K562 (cell line): ENCODE data around the gene MZB1. TPM values are rescaled to one million over a fixed set of nuclear protein-coding genes. Genes with fewer than 3 reads are reported as not detected.

Source experiments
- ARID2 ChIP-seq: fragments of 450-650 bp; IDR thresholded peaks from 2 replicates; pipeline ENCODE4 v1.6.1; 2017; ENCODE audit warnings: antibody characterized with exemption, mild to moderate bottlenecking
- ATF2 ChIP-seq: sonication (generic); formaldehyde crosslinking; IDR thresholded peaks from 2 replicates; pipeline ENCODE4 v1.8.1; 2022; ENCODE audit warnings: missing genetic modification reagents
- BMI1 ChIP-seq: fragments of 150-350 bp; IDR thresholded peaks from 2 replicates; pipeline ENCODE4 v1.6.1; 2014; ENCODE audit warnings: low read length
- BRD9 ChIP-seq: fragments of 450-650 bp; IDR thresholded peaks from 2 replicates; pipeline ENCODE4 v1.6.1; 2018; ENCODE audit warnings: low read depth; ENCODE audit not compliant: partially characterized antibody
- CBFA2T3 ChIP-seq: fragments of 450-650 bp; IDR thresholded peaks from 2 replicates; pipeline ENCODE4 v1.6.1; 2017
- CBX1 ChIP-seq: sonication (generic); IDR thresholded peaks from 2 replicates; pipeline ENCODE4 v1.6.1; 2016; ENCODE audit warnings: antibody characterized with exemption, low read depth, mild to moderate bottlenecking
- CC2D1A ChIP-seq: fragments of 450-650 bp; IDR thresholded peaks from 2 replicates; pipeline ENCODE4 v1.6.1; 2017; ENCODE audit warnings: mild to moderate bottlenecking
- CSDE1 ChIP-seq, 2 experiments: fragments of 450-650 bp; IDR thresholded peaks; 2 replicates each; pipeline ENCODE4 v1.6.1; 2016; ENCODE audit warnings: mild to moderate bottlenecking in 1 of 2
- CXXC5 ChIP-seq: fragments of 250-450 bp; sonication (Bioruptor Pico); IDR thresholded peaks from 2 replicates; pipeline ENCODE4 v1.8.0; 2022; ENCODE audit warnings: inconsistent platforms, mild to moderate bottlenecking, moderate library complexity
- DDX20 ChIP-seq: fragments of 450-650 bp; IDR thresholded peaks from 2 replicates; pipeline ENCODE4 v1.6.1; 2016; ENCODE audit warnings: missing genetic modification characterization, low read depth, mild to moderate bottlenecking, missing compliant biosample characterization, moderate library complexity
- DPF2 ChIP-seq: fragments of 450-650 bp; IDR thresholded peaks from 2 replicates; pipeline ENCODE4 v1.6.1; 2016
- ESRRA ChIP-seq: fragments of 450-650 bp; IDR thresholded peaks from 2 replicates; pipeline ENCODE4 v1.6.1; 2014; ENCODE audit warnings: low read depth, mild to moderate bottlenecking, moderate library complexity, borderline replicate concordance
- MBD2 ChIP-seq: sonication (generic); IDR thresholded peaks from 2 replicates; pipeline ENCODE4 v1.6.1; 2016; ENCODE audit warnings: low read depth, borderline replicate concordance
- NFIX ChIP-seq: fragments of 250-450 bp; sonication (Bioruptor Pico); IDR thresholded peaks from 2 replicates; pipeline ENCODE4 v1.4.0; 2020; ENCODE audit warnings: low read depth, mild to moderate bottlenecking, moderate library complexity
- OTX1 ChIP-seq: fragments of 450-650 bp; formaldehyde crosslinking; IDR thresholded peaks from 2 replicates; pipeline ENCODE4 v1.4.0; 2022; ENCODE audit warnings: mild to moderate bottlenecking
- PHF20 ChIP-seq: fragments of 450-650 bp; IDR thresholded peaks from 2 replicates; pipeline ENCODE4 v1.6.1; 2018; ENCODE audit not compliant: partially characterized antibody
- RBM22 ChIP-seq: fragments of 200-400 bp; formaldehyde crosslinking; IDR thresholded peaks from 2 replicates; pipeline ENCODE4 v1.6.1; 2018; ENCODE audit warnings: low read length, low read depth; ENCODE audit not compliant: poor library complexity, severe bottlenecking
- SMAD1 ChIP-seq: fragments of 150-350 bp; IDR thresholded peaks from 2 replicates; pipeline ENCODE4 v1.6.1; 2014; ENCODE audit warnings: low read length, low read depth; ENCODE audit not compliant: partially characterized antibody
- STAT5B ChIP-seq: fragments of 250-450 bp; sonication (Bioruptor Pico); IDR thresholded peaks from 2 replicates; pipeline ENCODE4 v1.8.0; 2021; ENCODE audit warnings: mild to moderate bottlenecking, inconsistent platforms
- TEAD1 ChIP-seq, 2 experiments: fragments of 450-650 bp in 1 of 2; sonication (generic) in 1 of 2; formaldehyde crosslinking; IDR thresholded peaks; 2 replicates each; pipeline versions ENCODE4 v1.4.0 to v1.8.0; 2020 to 2022; ENCODE audit warnings: mild to moderate bottlenecking in 2 of 2, missing genetic modification reagents in 1 of 2
- TEAD4 ChIP-seq, 2 experiments: sonication (generic) in 1 of 2; formaldehyde crosslinking in 1 of 2; IDR thresholded peaks; 2 replicates each; pipeline versions ENCODE4 v1.6.1 to v1.8.0; 2012 to 2022; ENCODE audit warnings: borderline replicate concordance in 1 of 2, inconsistent platforms in 1 of 2, low read length in 1 of 2, mild to moderate bottlenecking in 1 of 2, missing genetic modification reagents in 1 of 2
- ZNF175 ChIP-seq: fragments of 200-800 bp; sonication (Bioruptor generic); IDR thresholded peaks from 2 replicates; pipeline ENCODE4 v1.6.1; 2016; ENCODE audit warnings: low read depth, mild to moderate bottlenecking, missing genetic modification characterization, missing compliant biosample characterization
- ZNF561 ChIP-seq: fragments of 450-650 bp; formaldehyde crosslinking; conservative IDR thresholded peaks from 2 replicates; pipeline ENCODE4 v1.4.0; 2020; ENCODE audit warnings: mild to moderate bottlenecking, moderate library complexity
- ZNF766 ChIP-seq: fragments of 200-800 bp; sonication (Bioruptor generic); conservative IDR thresholded peaks from 2 replicates; pipeline ENCODE4 v1.6.1; 2016; ENCODE audit warnings: missing genetic modification characterization, missing compliant biosample characterization
- polyA plus RNA-seq, 8 experiments: library from polyadenylated mRNA; depleted of rRNA in 4 of 8; stranded (reverse) in 5 of 8; unstranded in 3 of 8; fragments of >200 nt; fragmentation: Nextera tagmentation in 2 of 8; fragmentation: Illumina TruSeq in 1 of 8; extraction: Ambion mirVana in 2 of 8; extraction: Trizol in 1 of 8; gene quantifications; 2 replicates each; pipeline versions ENCODE4 v1.2.1 to v1.2.3, GENCODE V29; 2011 to 2014; ENCODE audit warnings: inconsistent platforms in 1 of 8, missing spikeins in 1 of 8
- total RNA-seq, 7 experiments: library from RNA; depleted of rRNA in 6 of 7; stranded (reverse); fragments of >200 nt in 6 of 7; fragmentation: Illumina TruSeq in 2 of 7; extraction: Trizol in 2 of 7; gene quantifications; 2 replicates each; pipeline versions ENCODE4 v1.2.1 to v1.2.3, GENCODE V29; 2011 to 2021; ENCODE audit warnings: low replicate concordance in 1 of 7
- TF ChIP-seq, protein P1 (sequence below): fragments of 450-650 bp; formaldehyde crosslinking; IDR thresholded peaks from 2 replicates; pipeline ENCODE4 v1.4.0; 2022; ENCODE audit warnings: mild to moderate bottlenecking, moderate library complexity
- TF ChIP-seq, protein P2 (sequence below): fragments of 250-450 bp; sonication (Bioruptor Pico); IDR thresholded peaks from 2 replicates; pipeline ENCODE4 v1.5.0; 2021; ENCODE audit warnings: mild to moderate bottlenecking, borderline replicate concordance

The MZB1 gene
- total and polyA plus RNA-seq, 9 of the 15 experiments (the other 6 are each of a cell fraction or from before 2014, with no cell fraction given), result 0.13 to 0.31 TPM; not detected in 7

- TF ChIP-seq DDX20 (tag), result no peak
- TF ChIP-seq DPF2, result peak; percentile 63; the same call in 1 of the 2 replicates
- TF ChIP-seq TEAD4 (IDR thresholded peaks at IDR 0.05; ENCODE audit: low read length), result 0 out of 2 replicates have a peak, but pooled peaks have one; percentile 22
- TF ChIP-seq TEAD4 (CRISPR knock-in tag; IDR thresholded peaks at IDR 0.05; ENCODE audit: borderline replicate concordance), result no peak
- TF ChIP-seq ZNF175 (CRISPR knock-in tag), result peak; percentile 69
- TF ChIP-seq CBFA2T3, result no peak
- TF ChIP-seq CBX1, result no peak
- no peak for TF ChIP-seq STAT5B
- peak in 1 of 2 experiments; percentile 75; a peak in 2 of 4 replicates for TF ChIP-seq CSDE1 (IDR thresholded peaks at IDR 0.05)
- TF ChIP-seq BRD9, result peak; percentile 41
- TF ChIP-seq RBM22, result peak; percentile 56
- TF ChIP-seq, protein P1, sequence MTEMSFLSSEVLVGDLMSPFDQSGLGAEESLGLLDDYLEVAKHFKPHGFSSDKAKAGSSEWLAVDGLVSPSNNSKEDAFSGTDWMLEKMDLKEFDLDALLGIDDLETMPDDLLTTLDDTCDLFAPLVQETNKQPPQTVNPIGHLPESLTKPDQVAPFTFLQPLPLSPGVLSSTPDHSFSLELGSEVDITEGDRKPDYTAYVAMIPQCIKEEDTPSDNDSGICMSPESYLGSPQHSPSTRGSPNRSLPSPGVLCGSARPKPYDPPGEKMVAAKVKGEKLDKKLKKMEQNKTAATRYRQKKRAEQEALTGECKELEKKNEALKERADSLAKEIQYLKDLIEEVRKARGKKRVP (CRISPR knock-in tag), result peak; percentile 55
- peak; percentile 65; the same call in 1 of the 2 replicates for TF ChIP-seq MBD2
- TF ChIP-seq SMAD1, result peak; percentile 22
- TF ChIP-seq PHF20, result peak; percentile 38
- TF ChIP-seq ZNF766 (CRISPR knock-in tag), result 0 out of 2 replicates have a peak, but pooled peaks have one; percentile 53
- TF ChIP-seq ATF2 (CRISPR knock-in tag), result no peak
- TF ChIP-seq TEAD1 (CRISPR knock-in tag; IDR thresholded peaks at IDR 0.05), result 0 out of 4 replicates have a peak, but pooled peaks of 1 of the 2 experiments have one; percentile 81
- peak; percentile 95 for TF ChIP-seq CXXC5 (CRISPR knock-in tag)
- TF ChIP-seq NFIX, result no peak
- TF ChIP-seq ZNF561 (CRISPR knock-in tag), result no peak
- TF ChIP-seq OTX1, result 0 out of 2 replicates have a peak, but pooled peaks have one; percentile 33
- TF ChIP-seq ESRRA, result no peak
- no peak for TF ChIP-seq ARID2
- TF ChIP-seq, protein P2, sequence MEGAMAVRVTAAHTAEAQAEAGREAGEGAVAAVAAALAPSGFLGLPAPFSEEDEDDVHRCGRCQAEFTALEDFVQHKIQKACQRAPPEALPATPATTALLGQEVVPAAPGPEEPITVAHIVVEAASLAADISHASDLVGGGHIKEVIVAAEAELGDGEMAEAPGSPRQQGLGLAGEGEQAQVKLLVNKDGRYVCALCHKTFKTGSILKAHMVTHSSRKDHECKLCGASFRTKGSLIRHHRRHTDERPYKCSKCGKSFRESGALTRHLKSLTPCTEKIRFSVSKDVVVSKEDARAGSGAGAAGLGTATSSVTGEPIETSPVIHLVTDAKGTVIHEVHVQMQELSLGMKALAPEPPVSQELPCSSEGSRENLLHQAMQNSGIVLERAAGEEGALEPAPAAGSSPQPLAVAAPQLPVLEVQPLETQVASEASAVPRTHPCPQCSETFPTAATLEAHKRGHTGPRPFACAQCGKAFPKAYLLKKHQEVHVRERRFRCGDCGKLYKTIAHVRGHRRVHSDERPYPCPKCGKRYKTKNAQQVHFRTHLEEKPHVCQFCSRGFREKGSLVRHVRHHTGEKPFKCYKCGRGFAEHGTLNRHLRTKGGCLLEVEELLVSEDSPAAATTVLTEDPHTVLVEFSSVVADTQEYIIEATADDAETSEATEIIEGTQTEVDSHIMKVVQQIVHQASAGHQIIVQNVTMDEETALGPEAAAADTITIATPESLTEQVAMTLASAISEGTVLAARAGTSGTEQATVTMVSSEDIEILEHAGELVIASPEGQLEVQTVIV (CRISPR knock-in tag), result no peak
- TF ChIP-seq BMI1, result peak; percentile 76
- peak; percentile 99 for TF ChIP-seq CC2D1A
Measured at GRCh38 chr5:139403787-139404483, 14.2 kb upstream of the MZB1 start, which contains the start of gene SPATA24 (continued).
